Astrocyte of the cerebellum (primary cell): ENCODE data around the gene ADAM10.

Experiments used
- DNase-seq: peaks from one replicate; pipeline ENCODE4 v3.0.0-alpha.2; 2011; ENCODE audit warnings: low read depth
- H3K4me3 ChIP-seq: 2 replicates; pipeline ENCODE4 v1.5.1; 2011; ENCODE audit warnings: mild to moderate bottlenecking, low read depth, low read length, moderate library complexity
- in situ Hi-C: cut with HindIII; loops from 2 replicates; pipeline ENCODE4 v1.10.0; 2017; ENCODE audit warnings: low sequenced_read_pairs
- TF ChIP-seq, protein P1 (sequence below): IDR thresholded peaks from 2 replicates; pipeline ENCODE4 v1.5.1; 2012; ENCODE audit warnings: low read length, low read depth, moderate library complexity, mild to moderate bottlenecking; ENCODE audit errors: missing control alignments

The ADAM10 gene

DNA sequence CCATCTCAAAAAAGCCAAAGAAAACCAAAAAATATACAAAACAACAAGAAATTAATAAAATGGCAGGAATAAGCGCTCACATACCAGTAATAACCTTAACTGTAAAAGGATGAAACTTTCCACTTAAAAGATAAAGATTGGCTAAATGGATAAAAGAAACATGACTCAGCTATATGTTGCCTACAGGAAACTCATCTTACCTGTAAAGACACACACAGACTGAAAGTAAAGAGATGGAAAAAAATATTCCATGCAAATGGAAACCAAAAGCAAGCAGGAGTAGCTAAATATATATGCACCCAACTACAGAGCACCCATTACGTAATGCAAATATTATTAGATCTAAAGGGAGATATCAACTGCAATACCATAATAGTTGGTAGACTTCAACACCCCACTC lies 49.7 kb downstream of the ADAM10 start:
- no peak overlapping the region for H3K4me3 ChIP-seq
- in situ Hi-C loops: no loop called here
- DNase-seq: no peak
- TF ChIP-seq, protein P1, sequence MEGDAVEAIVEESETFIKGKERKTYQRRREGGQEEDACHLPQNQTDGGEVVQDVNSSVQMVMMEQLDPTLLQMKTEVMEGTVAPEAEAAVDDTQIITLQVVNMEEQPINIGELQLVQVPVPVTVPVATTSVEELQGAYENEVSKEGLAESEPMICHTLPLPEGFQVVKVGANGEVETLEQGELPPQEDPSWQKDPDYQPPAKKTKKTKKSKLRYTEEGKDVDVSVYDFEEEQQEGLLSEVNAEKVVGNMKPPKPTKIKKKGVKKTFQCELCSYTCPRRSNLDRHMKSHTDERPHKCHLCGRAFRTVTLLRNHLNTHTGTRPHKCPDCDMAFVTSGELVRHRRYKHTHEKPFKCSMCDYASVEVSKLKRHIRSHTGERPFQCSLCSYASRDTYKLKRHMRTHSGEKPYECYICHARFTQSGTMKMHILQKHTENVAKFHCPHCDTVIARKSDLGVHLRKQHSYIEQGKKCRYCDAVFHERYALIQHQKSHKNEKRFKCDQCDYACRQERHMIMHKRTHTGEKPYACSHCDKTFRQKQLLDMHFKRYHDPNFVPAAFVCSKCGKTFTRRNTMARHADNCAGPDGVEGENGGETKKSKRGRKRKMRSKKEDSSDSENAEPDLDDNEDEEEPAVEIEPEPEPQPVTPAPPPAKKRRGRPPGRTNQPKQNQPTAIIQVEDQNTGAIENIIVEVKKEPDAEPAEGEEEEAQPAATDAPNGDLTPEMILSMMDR: no peak

DNA sequence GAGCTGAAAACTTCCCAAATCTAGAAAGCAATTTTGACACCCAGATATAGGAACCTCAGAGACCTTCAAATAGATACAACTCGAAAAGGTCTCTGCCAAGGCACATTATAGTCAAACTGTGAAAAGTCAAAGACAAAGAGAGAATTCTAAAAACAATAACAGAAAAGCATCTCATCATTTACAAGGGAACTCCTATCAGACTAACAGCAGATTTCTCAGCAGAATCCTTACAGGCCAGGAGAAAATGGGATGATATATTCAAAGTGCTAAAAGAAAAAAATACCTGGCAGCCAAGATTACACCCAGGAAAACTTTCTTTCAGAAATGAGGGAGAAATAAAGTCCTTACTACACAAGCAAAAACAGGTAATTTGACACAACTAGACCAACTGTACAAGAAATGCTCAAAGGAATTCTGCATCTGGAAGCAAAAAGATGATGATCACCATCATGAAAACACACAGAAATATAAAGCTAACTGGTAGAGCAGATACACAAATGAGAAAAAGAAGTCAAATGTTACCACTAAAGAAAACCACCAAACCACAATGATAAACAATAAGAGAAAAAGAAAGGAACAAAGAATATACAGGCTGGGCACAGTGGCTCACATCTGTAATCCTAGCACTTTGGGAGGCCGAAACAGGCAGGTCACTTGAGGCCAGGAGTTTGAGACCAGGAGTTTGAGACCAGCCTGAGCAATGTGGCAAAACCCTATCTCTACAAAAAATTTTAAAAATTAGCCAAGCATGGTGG lies 50.4 kb downstream of the ADAM10 start:
- no peak for DNase-seq
- no peak overlapping the region for H3K4me3 ChIP-seq
- TF ChIP-seq, protein P1: no peak
- in situ Hi-C loops: no loop called here

DNA sequence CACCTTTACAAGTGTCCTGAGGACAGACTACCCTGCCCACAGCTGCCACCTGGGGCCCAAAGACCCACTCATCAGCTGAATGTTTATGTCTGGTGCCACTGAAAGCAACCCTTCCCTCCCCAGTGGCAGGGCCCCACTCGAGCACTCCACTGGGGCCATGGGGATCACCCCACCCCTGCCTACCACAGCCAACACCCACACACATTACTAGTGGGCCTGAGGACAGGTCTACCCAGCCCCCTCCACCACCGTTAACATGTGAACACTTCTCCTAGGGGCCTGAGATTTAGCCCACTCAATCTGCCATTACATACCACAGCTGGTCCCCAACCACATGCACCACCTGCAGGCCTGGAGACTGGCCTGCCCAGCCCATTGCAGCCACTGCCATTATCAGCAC lies 52.3 kb downstream of the ADAM10 start:
- DNase-seq: no peak
- no peak overlapping the region for H3K4me3 ChIP-seq
- in situ Hi-C loops: no loop called here
- TF ChIP-seq, protein P1: no peak

DNA sequence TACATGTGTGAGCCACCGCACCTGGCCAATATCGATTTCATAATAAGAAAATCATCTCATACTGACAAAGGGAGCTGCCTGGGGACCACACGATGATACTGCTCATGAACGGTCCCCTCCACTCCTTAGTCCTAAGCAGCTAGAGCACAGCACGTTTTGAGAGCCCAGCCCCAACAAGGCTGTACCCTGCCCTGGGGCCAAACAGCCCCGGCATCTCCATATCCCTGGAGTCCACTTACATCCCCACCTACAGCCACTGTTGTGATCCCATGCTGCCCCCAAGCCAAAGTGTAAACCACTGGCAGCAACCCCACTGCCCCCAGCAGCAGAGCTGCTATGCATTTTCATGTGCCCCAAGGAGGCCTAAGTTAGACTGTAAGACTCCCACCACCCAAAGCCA lies 52.8 kb downstream of the ADAM10 start:
- H3K4me3 ChIP-seq: no peak overlapping the region
- TF ChIP-seq, protein P1: no peak
- in situ Hi-C loops: no loop called here
- no peak for DNase-seq

DNA sequence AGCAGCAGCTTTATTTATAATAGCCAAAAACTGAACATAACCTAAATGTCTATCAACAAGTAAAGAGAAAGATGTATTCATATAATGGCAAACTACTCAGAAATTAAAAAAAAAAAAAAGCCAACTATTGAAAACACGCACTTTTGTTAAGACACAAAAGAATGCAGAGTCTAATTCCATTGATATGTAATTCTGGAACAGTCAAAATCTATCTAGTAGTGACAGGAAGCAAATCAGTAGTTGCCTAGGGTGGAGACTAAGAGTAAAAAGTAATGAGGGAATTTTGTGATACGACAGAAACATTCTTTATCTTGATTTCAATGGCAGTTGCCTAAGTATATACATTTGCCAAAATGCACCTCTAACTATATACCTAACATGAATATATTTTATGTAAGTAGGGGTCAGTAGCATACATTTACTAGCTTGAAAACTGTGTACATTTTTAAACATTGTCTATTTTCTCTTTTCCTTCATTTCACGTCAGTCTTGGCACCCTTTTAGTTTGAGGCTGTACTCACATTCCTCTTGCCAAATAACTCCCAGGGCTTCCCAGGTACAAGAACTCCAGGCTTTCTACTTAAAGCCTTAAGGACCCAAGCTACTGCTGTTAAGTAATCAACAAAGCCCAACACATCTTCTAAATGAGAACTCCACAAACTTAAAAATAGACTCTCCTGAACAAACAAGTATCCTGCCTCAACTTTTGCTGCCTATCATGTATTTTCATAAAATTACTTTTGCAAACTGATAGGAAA lies 54.7 kb downstream of the ADAM10 start:
- in situ Hi-C loops: no loop called here
- DNase-seq: no peak

DNA sequence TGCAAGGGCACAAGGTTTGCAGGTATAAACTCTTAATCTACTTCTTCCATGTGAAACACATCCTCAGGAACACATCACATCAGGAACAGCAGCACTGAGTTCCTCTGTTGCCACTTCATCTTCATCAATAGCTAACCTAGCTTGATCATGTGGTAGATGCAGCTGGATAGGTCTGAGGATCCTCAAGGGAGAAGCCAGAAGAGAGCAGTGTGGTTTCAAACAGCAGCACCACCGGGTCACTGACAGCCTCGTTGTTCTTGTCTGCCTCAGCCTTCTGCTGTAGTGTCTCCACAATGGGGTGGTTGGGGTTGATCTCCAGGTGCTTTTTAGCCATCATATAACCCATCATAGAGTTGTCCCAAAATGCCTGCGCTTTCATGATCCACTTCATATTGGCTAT lies 58.8 kb downstream of the ADAM10 start:
- TF ChIP-seq, protein P1: no peak
- in situ Hi-C loops: no loop called here

More for the DNA sequence above, 54.7 kb downstream of the ADAM10 start:
- TF ChIP-seq, protein P1: no peak
- H3K4me3 ChIP-seq: no peak overlapping the region

More for the DNA sequence above, 58.8 kb downstream of the ADAM10 start:
- DNase-seq: no peak
- no peak overlapping the region for H3K4me3 ChIP-seq
